MM.1S (cell line): ENCODE results near the gene SLC16A7.
A peak's percentile ranks its signal among the peaks of the same experiment; 100 is the strongest.

ENCODE experiments used
- DNase-seq: peaks from one replicate; pipeline ENCODE4 v3.0.0-alpha.2; 2015
- H2AFZ ChIP-seq: fragments of 300-600 bp; sonication (generic); 2 replicates; pipeline ENCODE4 v1.6.0; 2016; ENCODE audit warnings: antibody characterized with exemption, low read length
- H3F3A ChIP-seq: fragments of 300-600 bp; sonication (generic); 2 replicates; pipeline ENCODE4 v1.6.1; 2016; ENCODE audit warnings: mild to moderate bottlenecking, antibody characterized with exemption, low read length, moderate library complexity, mixed read lengths; ENCODE audit not compliant: insufficient read depth
- H3K27ac ChIP-seq: fragments of 300-600 bp; sonication (generic); 2 replicates; pipeline ENCODE4 v1.5.1; 2016; ENCODE audit warnings: mild to moderate bottlenecking, low read length
- H3K27me3 ChIP-seq: fragments of 300-600 bp; sonication (generic); replicated peaks from 2 replicates; pipeline ENCODE4 v1.6.0; 2016; ENCODE audit warnings: low read length; ENCODE audit not compliant: insufficient read depth
- H3K36me3 ChIP-seq: fragments of 300-600 bp; sonication (generic); replicated peaks from 2 replicates; pipeline ENCODE4 v1.6.1; 2016; ENCODE audit warnings: mild to moderate bottlenecking, low read length, mixed read lengths; ENCODE audit not compliant: insufficient read depth
- H3K4me1 ChIP-seq: fragments of 300-600 bp; sonication (generic); 2 replicates; pipeline ENCODE4 v1.6.1; 2016; ENCODE audit warnings: low read length, mixed read lengths
- H3K4me2 ChIP-seq: fragments of 300-600 bp; sonication (generic); 2 replicates; pipeline ENCODE4 v1.6.0; 2016; ENCODE audit warnings: low read depth, low read length
- H3K4me3 ChIP-seq: fragments of 300-600 bp; sonication (generic); 2 replicates; pipeline ENCODE4 v1.5.1; 2016; ENCODE audit warnings: low read length, mixed read lengths
- H3K79me2 ChIP-seq: fragments of 300-600 bp; sonication (generic); 2 replicates; pipeline ENCODE4 v1.6.1; 2016; ENCODE audit warnings: mixed run types, low read length, mixed read lengths
- H3K9ac ChIP-seq: fragments of 300-600 bp; sonication (generic); 2 replicates; pipeline ENCODE4 v1.6.1; 2016; ENCODE audit warnings: low read length, mixed read lengths
- H3K9me2 ChIP-seq: fragments of 300-600 bp; sonication (generic); replicated peaks from 2 replicates; pipeline ENCODE4 v1.6.1; 2016; ENCODE audit warnings: mild to moderate bottlenecking, low read length, mixed read lengths; ENCODE audit not compliant: insufficient read depth
- H3K9me3 ChIP-seq: fragments of 300-600 bp; sonication (generic); replicated peaks from 2 replicates; pipeline ENCODE4 v1.6.1; 2016; ENCODE audit warnings: mild to moderate bottlenecking, low read length, mixed read lengths; ENCODE audit not compliant: insufficient read depth
- H4K20me1 ChIP-seq: fragments of 300-600 bp; sonication (generic); 2 replicates; pipeline ENCODE4 v1.6.1; 2016; ENCODE audit warnings: mild to moderate bottlenecking, low read length, moderate library complexity, mixed read lengths; ENCODE audit not compliant: insufficient read depth
- EZH2 ChIP-seq: fragments of 300-600 bp; sonication (generic); optimal IDR thresholded peaks from 2 replicates; pipeline ENCODE3; 2017; ENCODE audit warnings: low read depth, mild to moderate bottlenecking, antibody characterized with exemption, low read length, mixed read lengths
- EZH2phosphoT487 ChIP-seq: fragments of 300-600 bp; sonication (generic); IDR thresholded peaks from 2 replicates; pipeline ENCODE4 v1.6.1; 2018; ENCODE audit warnings: antibody characterized with exemption, low read length
- TF ChIP-seq, protein P1 (sequence below): fragments of 300-600 bp; sonication (generic); IDR thresholded peaks from 2 replicates; pipeline ENCODE4 v1.5.1; 2016; ENCODE audit warnings: antibody characterized with exemption, low read length, mixed read lengths

Gene SLC16A7

DNA sequence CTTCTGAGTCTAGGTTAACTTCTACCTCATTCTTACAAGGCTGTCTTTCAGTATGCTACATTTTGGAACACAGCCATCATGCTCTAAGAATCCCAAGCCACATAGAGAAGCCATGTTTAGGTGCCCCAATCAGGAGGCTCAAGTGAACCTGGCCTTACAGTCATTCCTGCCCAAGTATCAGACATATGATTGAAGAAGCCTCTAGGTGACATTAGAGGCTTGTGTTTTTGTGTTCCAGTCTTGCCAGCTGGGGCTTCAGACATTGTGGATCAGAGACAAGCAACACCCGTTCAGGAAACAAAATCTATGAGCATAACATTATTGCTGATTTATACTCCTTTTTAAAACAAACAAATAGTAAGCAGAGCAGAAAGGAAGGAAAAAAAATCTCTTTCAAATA lies 8.1 kb upstream of the SLC16A7 start:
- Histone ChIP-seq H3K79me2 (no peaks in the 10 kb centered on the region), H3K27me3 (no peaks in the 10 kb centered on the region), H3F3A (no peaks in the 10 kb centered on the region), H3K9me2 (no peaks in the 10 kb centered on the region), H3K36me3 (no peaks in the 10 kb centered on the region), H2AFZ (no peak overlapping the region), H3K4me1 (no peaks in the 10 kb centered on the region), H4K20me1 (no peaks in the 10 kb centered on the region), H3K4me2 (no peak overlapping the region), H3K4me3 (no peak overlapping the region), H3K27ac (no peak overlapping the region), H3K9ac (no peak overlapping the region), H3K9me3 (no peaks in the 10 kb centered on the region)
- TF ChIP-seq EZH2phosphoT487 (no peak), EZH2 (no peak)
- TF ChIP-seq, protein P1, sequence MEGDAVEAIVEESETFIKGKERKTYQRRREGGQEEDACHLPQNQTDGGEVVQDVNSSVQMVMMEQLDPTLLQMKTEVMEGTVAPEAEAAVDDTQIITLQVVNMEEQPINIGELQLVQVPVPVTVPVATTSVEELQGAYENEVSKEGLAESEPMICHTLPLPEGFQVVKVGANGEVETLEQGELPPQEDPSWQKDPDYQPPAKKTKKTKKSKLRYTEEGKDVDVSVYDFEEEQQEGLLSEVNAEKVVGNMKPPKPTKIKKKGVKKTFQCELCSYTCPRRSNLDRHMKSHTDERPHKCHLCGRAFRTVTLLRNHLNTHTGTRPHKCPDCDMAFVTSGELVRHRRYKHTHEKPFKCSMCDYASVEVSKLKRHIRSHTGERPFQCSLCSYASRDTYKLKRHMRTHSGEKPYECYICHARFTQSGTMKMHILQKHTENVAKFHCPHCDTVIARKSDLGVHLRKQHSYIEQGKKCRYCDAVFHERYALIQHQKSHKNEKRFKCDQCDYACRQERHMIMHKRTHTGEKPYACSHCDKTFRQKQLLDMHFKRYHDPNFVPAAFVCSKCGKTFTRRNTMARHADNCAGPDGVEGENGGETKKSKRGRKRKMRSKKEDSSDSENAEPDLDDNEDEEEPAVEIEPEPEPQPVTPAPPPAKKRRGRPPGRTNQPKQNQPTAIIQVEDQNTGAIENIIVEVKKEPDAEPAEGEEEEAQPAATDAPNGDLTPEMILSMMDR: no peak
- no peak for DNase-seq

DNA sequence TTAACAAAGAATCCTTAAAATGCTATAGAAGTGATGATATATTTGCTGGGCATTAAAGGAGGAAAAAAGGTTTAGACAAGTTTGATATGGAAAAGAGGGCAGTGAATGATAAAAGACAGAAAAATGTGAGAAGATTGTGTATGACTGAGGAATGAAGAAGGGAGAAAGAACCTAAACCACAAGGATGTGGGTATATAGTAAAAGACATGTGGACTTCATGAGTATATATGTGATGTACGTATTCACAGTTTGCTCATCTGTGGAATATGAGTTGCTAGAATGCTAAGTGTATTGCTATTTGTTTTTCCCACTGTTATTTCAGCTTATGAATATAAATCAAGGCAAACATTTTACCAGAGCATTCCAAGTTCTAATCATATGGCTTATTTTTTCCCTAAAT lies 2.1 kb upstream of the SLC16A7 start:
- Histone ChIP-seq H3K9ac (no peak overlapping the region), H3F3A (peaks cover 23% of the 10 kb centered on the region; the same call in 1 of the 2 replicates), H3K4me2 (no peak overlapping the region), H3K4me1 (0 out of 2 replicates have a peak, but pooled peaks cover 3% of the 10 kb centered on the region), H3K36me3 (no peaks in the 10 kb centered on the region), H3K9me3 (no peaks in the 10 kb centered on the region), H2AFZ (no peak overlapping the region), H3K79me2 (no peaks in the 10 kb centered on the region), H3K27ac (no peak overlapping the region), H4K20me1 (no peaks in the 10 kb centered on the region), H3K27me3 (no peaks in the 10 kb centered on the region), H3K9me2 (no peaks in the 10 kb centered on the region), H3K4me3 (no peak overlapping the region)
- DNase-seq: no peak
- TF ChIP-seq, protein P1: no peak
- no peak for TF ChIP-seq EZH2phosphoT487
- TF ChIP-seq EZH2: no peak

DNA sequence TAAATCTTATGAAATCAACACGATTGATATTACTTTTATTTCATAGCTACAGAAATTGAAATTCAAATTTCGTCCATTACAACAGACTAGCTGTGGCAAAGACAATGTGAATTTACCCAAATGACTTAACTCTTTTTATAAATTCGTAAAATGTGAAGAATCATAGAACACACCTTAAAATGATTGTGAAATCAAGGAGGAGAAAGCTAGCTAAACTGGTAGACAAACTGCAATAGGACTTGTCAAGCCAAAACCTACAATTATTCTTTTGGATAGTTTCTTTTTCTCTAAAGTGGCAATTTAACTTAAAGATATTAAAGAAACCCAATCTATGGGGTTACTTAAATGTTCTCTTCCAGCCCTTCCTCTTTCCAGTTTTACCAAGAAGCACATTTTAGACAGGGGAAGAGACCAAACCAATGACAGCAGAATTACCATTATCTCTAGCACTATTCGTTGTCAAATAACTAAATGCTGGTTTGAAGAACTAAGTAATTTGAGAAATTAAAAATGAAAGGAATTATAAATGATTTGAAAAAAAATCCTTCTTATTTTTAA lies 807 bp upstream of the SLC16A7 start:
- Histone ChIP-seq H3K4me2 (peak overlapping the region; percentile 74), H3K9me3 (no peaks in the 10 kb centered on the region), H3K4me1 (0 out of 2 replicates have a peak, but pooled peaks cover 3% of the 10 kb centered on the region), H3K9ac (peak overlapping the region; percentile 42; the same call in 1 of the 2 replicates), H3K27ac (no peak overlapping the region), H3K4me3 (peak overlapping the region; percentile 81), H4K20me1 (no peaks in the 10 kb centered on the region), H3K79me2 (no peaks in the 10 kb centered on the region), H3K27me3 (no peaks in the 10 kb centered on the region), H3K9me2 (no peaks in the 10 kb centered on the region), H3F3A (peaks cover 23% of the 10 kb centered on the region; the same call in 1 of the 2 replicates), H3K36me3 (no peaks in the 10 kb centered on the region), H2AFZ (peak overlapping the region; percentile 90)
- peak; percentile 11 for DNase-seq
- TF ChIP-seq, protein P1: no peak
- TF ChIP-seq EZH2 (no peak), EZH2phosphoT487 (no peak)
